Measurements from ENCODE around the gene ACR. TPM values are rescaled to one million over a fixed set of nuclear protein-coding genes. Genes with fewer than 3 reads are reported as not detected.
"Not testable (repeated sequence)": the region's sequence is repeated elsewhere in the genome, so short reads cannot be mapped to it uniquely, and the experiment has no call there.

Gene ACR
- total RNA-seq, 1 experiment from 2014 or later, result not detected

- H3K4me1 ChIP-seq (replicated peaks); H3K27ac ChIP-seq; H3K27me3 ChIP-seq (replicated peaks); H3K4me3 ChIP-seq; H3K36me3 ChIP-seq; H3K9me3 ChIP-seq (replicated peaks): not testable (repeated sequence)
- peak; percentile 65 to 91 for DNase-seq (ENCODE audit: low read depth in 1 of 2, low spot score in 2 of 2)
These were observed 37.1 kb downstream of the ACR start for GRCh38 chr22:50775132-50775531.

- H3K4me1 ChIP-seq (replicated peaks); H3K4me3 ChIP-seq; H3K27ac ChIP-seq; H3K36me3 ChIP-seq; H3K9me3 ChIP-seq (replicated peaks); H3K27me3 ChIP-seq (replicated peaks); DNase-seq (ENCODE audit: low read depth in 1 of 2, low spot score in 2 of 2): not testable (repeated sequence)
These were observed 39.6 kb downstream of the ACR start for GRCh38 chr22:50777631-50778030.

GRCh38 chr22:50780244-50780643 is 42.2 kb downstream of the ACR start:
- not testable (repeated sequence) for H3K36me3 ChIP-seq; H3K4me1 ChIP-seq (replicated peaks); H3K27me3 ChIP-seq (replicated peaks); H3K4me3 ChIP-seq; DNase-seq (ENCODE audit: low read depth in 1 of 2, low spot score in 2 of 2); H3K9me3 ChIP-seq (replicated peaks); H3K27ac ChIP-seq

GRCh38 chr22:50782253-50782652 is 44.2 kb downstream of the ACR start:
- not testable (repeated sequence) for H3K4me3 ChIP-seq; DNase-seq (ENCODE audit: low read depth in 1 of 2, low spot score in 2 of 2); H3K27me3 ChIP-seq (replicated peaks); H3K9me3 ChIP-seq (replicated peaks); H3K36me3 ChIP-seq; H3K27ac ChIP-seq; H3K4me1 ChIP-seq (replicated peaks)

- not testable (repeated sequence) for H3K36me3 ChIP-seq; H3K9me3 ChIP-seq (replicated peaks); H3K27ac ChIP-seq; H3K4me1 ChIP-seq (replicated peaks); H3K27me3 ChIP-seq (replicated peaks)
- DNase-seq (ENCODE audit: low read depth in 1 of 2, low spot score in 2 of 2), result peak; percentile 87 to 97
- H3K4me3 ChIP-seq, result peak within 1 kb of the TSS; percentile 50
These were observed 45.3 kb downstream of the ACR start, which contains the start of gene RABL2B for GRCh38 chr22:50783033-50783879. TSS of gene RABL2B (minus strand) at chr22:50783636. CDS start at chr22:50782294, 1,342 bp downstream.

GRCh38 chr22:50783880-50784276 is 45.9 kb downstream of the ACR start:
- H3K4me1 ChIP-seq (replicated peaks); H3K36me3 ChIP-seq; DNase-seq (ENCODE audit: low read depth in 1 of 2, low spot score in 2 of 2); H3K27ac ChIP-seq; H3K27me3 ChIP-seq (replicated peaks); H3K9me3 ChIP-seq (replicated peaks): not testable (repeated sequence)
- peak overlapping the region; percentile 50 for H3K4me3 ChIP-seq

GRCh38 chr22:50785289-50785688 is 47.3 kb downstream of the ACR start:
- H3K36me3 ChIP-seq; H3K27ac ChIP-seq; DNase-seq (ENCODE audit: low read depth in 1 of 2, low spot score in 2 of 2); H3K4me3 ChIP-seq; H3K27me3 ChIP-seq (replicated peaks); H3K4me1 ChIP-seq (replicated peaks); H3K9me3 ChIP-seq (replicated peaks): not testable (repeated sequence)

- H3K27ac ChIP-seq; H3K4me3 ChIP-seq; H3K4me1 ChIP-seq (replicated peaks); H3K36me3 ChIP-seq; H3K27me3 ChIP-seq (replicated peaks); H3K9me3 ChIP-seq (replicated peaks): not testable (repeated sequence)
- peak in 1 of 2 experiments; percentile 81 for DNase-seq (ENCODE audit: low read depth in 1 of 2, low spot score in 2 of 2)
These were observed 48.9 kb downstream of the ACR start for GRCh38 chr22:50786936-50787335.

Other genes starting within 250 kb of the ACR start
- 34.7 and 53.5 TPM in 2 replicates for gene LMF2, start 230.5 kb upstream of the ACR start, total RNA-seq (2014; rRNA removed; shearing (Covaris generic))
- 106 and 113 TPM in 2 replicates for gene NCAPH2, start 230.0 kb upstream of the ACR start, total RNA-seq (2014; rRNA removed; shearing (Covaris generic))
- 2.0 and 6.3 TPM in 2 replicates for gene SCO2, start 212.6 kb upstream of the ACR start, total RNA-seq (2014; rRNA removed; shearing (Covaris generic))
- 3.2 and 12.6 TPM in 2 replicates for gene TYMP, start 208.2 kb upstream of the ACR start, total RNA-seq (2014; rRNA removed; shearing (Covaris generic))
- gene KLHDC7B, start 192.3 kb upstream of the ACR start, total RNA-seq (2014; rRNA removed; shearing (Covaris generic)), result 0.11 and 0.66 TPM in 2 replicates
- gene SYCE3, start 175.3 kb upstream of the ACR start, total RNA-seq (2014; rRNA removed; shearing (Covaris generic)), result not detected in 2 replicates
- 1.7 and 2.5 TPM in 2 replicates for gene CPT1B, start 159.8 kb upstream of the ACR start, total RNA-seq (2014; rRNA removed; shearing (Covaris generic))
- 26.5 and 47.8 TPM in 2 replicates for gene CHKB, start 155.4 kb upstream of the ACR start, total RNA-seq (2014; rRNA removed; shearing (Covaris generic))
- gene MAPK8IP2, start 137.4 kb upstream of the ACR start, total RNA-seq (2014; rRNA removed; shearing (Covaris generic)), result 0.03 TPM in 1 of 2 replicates, not detected in the other
- gene ARSA, start 110.1 kb upstream of the ACR start, total RNA-seq (2014; rRNA removed; shearing (Covaris generic)), result 20.2 and 22.7 TPM in 2 replicates
- gene SHANK3, start 65.4 kb upstream of the ACR start, total RNA-seq (2014; rRNA removed; shearing (Covaris generic)), result 0.22 and 0.53 TPM in 2 replicates
- gene RABL2B, start 45.4 kb downstream of the ACR start, total RNA-seq (2014; rRNA removed; shearing (Covaris generic)), result 5.3 and 6.3 TPM in 2 replicates

All from SJSA1 (cell line).